ENCODE data around the gene ADH1A. TPM values are rescaled to one million over a fixed set of nuclear protein-coding genes. Genes with fewer than 3 reads are reported as not detected.
A peak's percentile ranks its signal among the peaks of the same experiment; 100 is the strongest.
"Not testable (repeated sequence)": the region's sequence is repeated elsewhere in the genome, so short reads cannot be mapped to it uniquely, and the experiment has no call there.

The ADH1A gene
- total RNA-seq, 1 donor from 2014 or later: 0.84 TPM

DNA sequence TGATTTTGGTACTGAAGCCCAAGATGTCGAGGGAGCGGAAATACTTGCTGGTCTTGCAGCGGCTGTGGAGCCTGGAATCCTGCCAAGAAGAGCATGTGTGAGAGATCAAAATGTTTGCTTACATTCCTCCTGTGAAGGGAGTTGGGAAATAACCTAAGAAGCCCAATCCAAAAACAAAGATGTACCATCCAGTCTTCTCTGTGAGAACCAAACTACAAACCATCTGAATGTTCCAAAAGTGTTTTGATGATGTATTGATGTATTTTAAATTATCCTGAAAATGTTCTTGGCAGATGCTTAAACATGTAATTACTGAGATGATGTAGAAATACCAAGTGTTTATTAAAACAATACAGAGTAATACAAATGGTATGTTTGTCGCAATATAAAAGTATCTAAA, 10.1 kb upstream of the ADH1A start:
- peak; percentile 88 for DNase-seq (ENCODE audit: missing footprints)
- intact Hi-C loops (cut with DNase I): no loop called here
- peak; percentile 92 for ATAC-seq

DNA sequence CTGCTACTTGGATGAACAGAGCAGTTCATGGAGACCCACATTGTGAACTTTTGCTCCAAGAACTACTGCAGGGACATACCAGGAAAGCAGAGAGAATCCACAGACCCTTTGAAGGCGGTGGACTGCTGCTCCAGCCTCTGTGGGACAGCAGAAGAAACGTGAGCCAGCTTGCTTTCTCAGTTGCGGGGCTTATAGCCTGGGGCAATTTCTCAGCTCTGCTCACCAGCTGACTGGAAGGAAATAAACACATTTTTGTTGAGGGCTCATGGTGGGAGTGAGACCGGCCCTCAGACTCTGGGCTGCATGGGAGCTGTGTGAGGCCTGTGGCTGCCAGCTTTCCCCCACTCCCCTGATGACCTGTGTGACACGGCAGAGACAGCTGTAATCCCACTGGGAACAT, 2.6 kb upstream of the ADH1A start:
- ATAC-seq: no peak
- intact Hi-C loops (cut with DNase I): no loop called here

DNA sequence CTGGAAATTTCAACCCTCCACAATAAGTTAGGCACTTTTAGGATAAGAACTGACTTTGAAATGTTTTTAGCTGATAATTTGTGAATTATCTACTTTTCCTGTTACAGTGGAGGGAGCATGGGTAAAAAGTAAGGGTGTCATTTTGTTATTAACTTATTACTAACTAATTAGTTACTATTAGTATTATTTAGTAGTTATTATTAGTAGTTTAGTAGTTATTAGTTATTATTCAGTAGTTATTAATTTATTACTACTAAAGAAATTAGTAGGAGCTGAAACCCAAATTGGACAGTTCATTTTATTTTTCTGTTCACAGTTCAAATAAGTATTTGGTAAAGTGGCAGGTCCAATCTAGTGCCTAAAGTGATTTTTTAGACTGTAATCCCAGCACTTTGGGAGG, 5.4 kb downstream of the ADH1A start:
- DNase-seq (ENCODE audit: missing footprints) (no peak), ATAC-seq (no peak)
- intact Hi-C loops (cut with DNase I): no loop called here

More for the DNA sequence above, 2.6 kb upstream of the ADH1A start:
- DNase-seq (ENCODE audit: missing footprints): no peak

DNA sequence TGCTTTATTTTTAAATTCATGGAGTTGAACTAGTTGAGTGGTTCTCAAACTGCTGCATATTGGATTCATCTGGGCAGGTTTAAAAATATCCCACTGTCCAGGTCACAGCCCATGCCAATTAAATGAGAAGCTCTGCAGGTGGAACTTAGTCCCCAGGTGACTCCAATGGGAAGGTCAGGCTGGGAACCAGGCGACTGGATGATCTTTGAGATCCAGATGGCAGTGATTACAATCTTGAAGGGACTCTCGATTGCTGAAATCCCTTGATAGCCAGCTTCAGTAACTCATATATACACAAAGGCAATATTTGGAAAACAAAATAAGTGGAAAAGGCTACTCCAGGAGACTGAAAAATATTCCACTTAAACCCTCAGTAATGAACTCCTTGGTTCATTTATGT, 8.1 kb downstream of the ADH1A start:
- ATAC-seq: no peak
- intact Hi-C loops (cut with DNase I): no loop called here
- no peak for DNase-seq (ENCODE audit: missing footprints)

DNA sequence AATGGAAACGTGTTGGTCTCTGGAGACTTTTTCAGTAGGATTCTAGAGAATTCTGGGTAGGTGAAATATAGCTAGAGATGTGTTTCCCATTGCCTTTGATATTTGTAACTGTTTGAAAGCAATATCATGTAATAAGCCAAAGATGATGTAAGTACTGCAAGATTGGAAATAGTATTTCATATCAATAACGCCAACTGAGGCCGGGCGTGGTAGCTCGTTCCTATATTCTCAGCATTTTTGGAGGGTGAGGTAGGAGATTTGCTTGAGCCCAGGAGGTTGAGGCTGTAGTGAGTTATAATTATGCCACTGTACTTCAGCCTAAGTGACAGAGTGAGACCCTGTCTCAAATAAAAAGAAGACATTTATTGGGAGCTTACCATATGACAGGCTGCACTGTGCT, 9.5 kb downstream of the ADH1A start:
- ATAC-seq (no peak), DNase-seq (ENCODE audit: missing footprints) (no peak)
- intact Hi-C loops (cut with DNase I): no loop called here

DNA sequence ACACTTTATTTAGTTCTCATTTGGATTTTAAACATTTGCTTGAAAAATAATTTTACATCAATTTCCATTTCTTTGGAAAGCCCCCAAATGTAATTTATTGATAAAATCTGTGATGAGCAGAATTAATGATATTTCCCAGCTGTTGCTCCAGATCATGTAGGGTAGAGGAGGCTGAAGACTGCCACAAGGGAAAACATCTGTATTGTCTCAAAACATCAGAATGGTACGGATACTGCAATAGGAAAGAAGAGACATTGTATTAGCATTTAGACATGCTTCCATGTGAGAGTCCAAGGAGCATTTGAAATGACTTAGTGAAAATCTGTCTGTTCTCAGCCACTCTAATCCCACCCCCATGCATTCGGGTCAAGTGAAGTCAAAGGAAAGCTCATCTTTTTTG, 14.4 kb downstream of the ADH1A start:
- peak; percentile 58 for ATAC-seq

DNA sequence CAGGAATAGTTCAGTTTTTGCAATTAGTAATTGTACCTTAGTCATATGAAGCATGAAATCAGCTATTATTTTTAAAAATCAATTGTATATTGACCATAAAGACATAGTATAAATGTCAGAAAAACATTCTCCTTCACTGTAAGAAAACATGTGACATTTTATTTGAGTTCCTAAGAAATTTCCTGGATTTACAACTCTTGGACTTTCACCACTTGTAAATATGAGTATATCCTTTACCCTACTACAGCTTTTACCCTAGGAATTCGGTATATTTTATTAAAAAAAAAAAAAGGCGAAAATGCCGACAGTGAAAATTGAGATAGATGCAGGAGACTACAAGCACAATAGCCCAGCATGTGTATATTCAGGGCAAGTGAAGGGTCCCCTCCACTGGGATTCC, 14.9 kb downstream of the ADH1A start:
- intact Hi-C loops (cut with DNase I): no loop called here
- DNase-seq (ENCODE audit: missing footprints): no peak
- no peak for ATAC-seq

More for the DNA sequence above, 14.4 kb downstream of the ADH1A start:
- DNase-seq (ENCODE audit: missing footprints): no peak
- intact Hi-C loops (cut with DNase I): no loop called here

DNA sequence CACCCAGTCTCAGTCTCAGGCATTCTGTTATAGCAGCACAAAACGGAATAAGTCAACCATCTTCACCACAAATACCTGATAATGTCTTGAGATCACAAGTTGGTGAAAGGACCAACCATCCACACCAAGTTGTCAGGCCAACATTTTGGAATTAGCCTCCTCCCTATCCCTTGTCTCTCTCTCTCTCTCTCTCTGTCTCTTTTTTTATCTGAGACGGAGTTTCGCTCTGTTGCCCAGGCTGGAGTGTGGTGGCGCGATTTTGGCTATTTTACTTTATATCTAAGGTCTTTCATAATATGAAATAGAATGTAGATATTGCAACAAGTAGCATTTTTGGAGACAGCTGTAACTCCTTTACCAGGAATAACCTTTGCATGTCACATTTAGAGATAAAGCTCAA, 15.7 kb downstream of the ADH1A start:
- intact Hi-C loops (cut with DNase I): no loop called here
- DNase-seq (ENCODE audit: missing footprints) (no peak), ATAC-seq (no peak)

DNA sequence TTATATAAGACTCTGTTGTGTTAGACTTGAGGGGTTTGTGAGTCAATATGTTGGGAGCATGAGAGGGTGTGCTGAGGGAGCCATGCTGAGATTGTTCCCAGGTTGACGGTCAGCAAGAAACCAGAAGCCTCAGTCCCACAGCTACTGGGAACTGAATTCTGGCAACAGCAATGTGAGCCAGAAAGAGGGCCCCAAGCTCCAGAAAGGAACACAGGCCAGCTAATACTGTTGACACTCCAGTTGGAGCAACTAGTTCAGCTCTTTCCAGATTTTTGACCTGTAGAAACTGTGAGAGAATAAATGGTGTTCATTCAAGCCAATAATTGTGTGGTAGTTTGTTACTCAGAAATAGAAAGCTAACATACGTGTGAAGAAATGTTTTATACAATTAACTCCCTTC, 17.1 kb downstream of the ADH1A start:
- ATAC-seq: peak; percentile 89
- no peak for DNase-seq (ENCODE audit: missing footprints)
- intact Hi-C loops (cut with DNase I): no loop called here

DNA sequence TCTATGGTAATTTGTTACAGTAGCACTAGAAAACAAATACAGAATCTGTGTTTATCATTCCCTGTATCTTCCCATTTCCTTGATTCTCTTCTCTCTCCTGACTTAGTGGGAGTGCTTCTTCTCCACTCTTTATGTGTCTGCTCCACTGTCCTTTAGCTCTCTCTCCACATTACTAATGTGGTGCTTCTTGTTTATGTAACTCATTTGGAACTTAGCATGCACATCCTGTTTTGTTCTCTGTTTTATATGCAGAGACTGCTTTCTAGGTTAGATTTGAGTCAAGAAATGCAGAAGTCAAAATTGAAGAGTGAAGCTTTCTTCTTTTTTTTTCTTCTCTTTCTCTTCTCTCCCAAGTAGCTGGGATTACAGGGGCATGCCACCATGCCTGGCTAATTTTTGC, 25.9 kb downstream of the ADH1A start:
- intact Hi-C loops (cut with DNase I): no loop called here
- ATAC-seq (no peak), DNase-seq (ENCODE audit: missing footprints) (no peak)

DNA sequence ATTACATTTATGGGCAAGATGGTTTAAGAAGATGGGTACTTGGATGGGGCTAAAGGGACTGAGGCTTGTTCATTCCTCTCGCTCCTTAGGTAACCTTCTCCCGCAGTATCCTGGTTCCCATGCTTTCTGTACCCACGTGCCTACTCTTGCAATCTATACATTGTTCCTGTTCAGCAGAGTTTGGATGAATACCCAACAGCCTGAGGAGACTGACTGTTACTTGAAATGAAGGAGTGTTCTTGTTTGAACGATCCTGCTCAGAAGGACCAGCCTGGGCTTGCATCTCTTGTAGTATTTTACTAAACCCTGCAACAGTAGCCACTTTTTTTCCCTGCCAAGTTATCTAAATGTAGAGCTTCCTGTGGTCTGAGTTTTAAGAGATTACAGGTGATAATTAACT, 38.0 kb downstream of the ADH1A start:
- DNase-seq (ENCODE audit: missing footprints): no peak

DNA sequence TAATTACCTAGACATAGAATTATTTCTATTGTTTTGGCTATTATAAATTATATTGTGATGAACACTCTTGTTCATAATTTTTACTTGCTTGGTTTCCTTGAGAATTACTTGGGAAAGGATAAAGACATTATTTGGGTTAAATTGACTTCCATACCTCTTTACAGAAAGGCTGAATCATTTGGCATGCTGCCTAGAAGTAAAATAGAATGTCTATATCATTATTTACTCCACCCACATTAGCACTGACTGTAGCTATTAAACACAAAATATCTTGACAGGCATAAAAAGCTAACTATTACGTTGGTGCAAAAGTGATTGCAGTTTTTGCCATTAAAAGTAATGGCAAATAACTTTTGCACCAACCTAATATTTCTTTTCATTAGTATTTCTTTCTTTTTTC, 42.1 kb downstream of the ADH1A start:
- ATAC-seq: no peak
- DNase-seq (ENCODE audit: missing footprints): no peak
- intact Hi-C loops (cut with DNase I): no loop called here

More for the DNA sequence above, 38.0 kb downstream of the ADH1A start:
- intact Hi-C loops (cut with DNase I): no loop called here
- ATAC-seq: no peak

DNA sequence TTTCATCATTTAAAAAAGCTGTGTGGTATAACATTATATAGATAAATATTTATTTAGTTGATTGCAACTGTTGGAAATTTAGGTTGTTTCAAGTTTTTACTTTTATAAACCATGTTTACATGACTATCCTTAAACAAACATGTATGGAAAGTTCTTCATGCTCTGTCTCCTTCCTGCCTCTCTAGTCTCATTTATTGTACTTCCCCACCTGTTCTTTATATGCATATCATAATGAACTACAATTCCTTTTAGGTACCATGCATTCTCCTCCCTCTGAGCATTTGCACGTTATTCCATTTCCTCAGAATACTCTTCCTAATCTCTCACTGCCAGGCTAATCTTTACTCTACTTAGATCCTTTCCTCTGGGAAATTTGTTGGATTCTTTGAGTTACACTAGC, 54.8 kb downstream of the ADH1A start:
- intact Hi-C loops (cut with DNase I): no loop called here
- ATAC-seq: no peak
- no peak for DNase-seq (ENCODE audit: missing footprints)

DNA sequence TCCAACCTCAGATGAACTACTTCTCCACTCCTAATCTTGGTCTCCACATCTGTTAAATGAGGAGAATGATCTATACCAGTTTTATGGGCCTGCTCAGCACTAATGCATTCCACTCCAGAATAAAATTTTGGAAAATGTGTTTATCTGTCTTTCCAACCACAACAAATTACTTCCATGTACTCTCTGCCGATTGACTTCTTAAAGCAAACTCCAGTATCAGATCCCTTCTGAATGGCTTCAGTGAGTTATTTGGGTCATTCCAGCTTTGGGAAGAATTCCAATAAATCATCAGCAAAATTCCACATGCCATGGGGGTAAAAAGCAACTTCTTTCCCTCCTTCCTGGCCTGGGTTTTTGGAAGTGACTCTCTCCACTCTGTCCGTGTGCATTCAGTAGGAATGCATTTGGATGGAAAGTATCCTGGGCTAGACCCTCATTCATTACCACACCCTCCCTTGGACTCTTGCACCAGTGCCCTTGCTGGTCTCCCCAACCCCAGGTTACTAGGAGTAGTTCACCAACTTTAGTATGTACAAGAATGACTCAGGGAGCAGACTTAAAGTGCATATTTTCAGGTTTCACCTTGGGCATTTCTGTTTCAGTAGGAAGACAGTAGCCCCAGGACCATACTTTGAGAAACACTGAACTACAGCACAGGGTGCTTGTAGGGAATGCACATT, 56.3 kb downstream of the ADH1A start:
- intact Hi-C loops (cut with DNase I): no loop called here
- DNase-seq (ENCODE audit: missing footprints) (no peak), ATAC-seq (no peak)

DNA sequence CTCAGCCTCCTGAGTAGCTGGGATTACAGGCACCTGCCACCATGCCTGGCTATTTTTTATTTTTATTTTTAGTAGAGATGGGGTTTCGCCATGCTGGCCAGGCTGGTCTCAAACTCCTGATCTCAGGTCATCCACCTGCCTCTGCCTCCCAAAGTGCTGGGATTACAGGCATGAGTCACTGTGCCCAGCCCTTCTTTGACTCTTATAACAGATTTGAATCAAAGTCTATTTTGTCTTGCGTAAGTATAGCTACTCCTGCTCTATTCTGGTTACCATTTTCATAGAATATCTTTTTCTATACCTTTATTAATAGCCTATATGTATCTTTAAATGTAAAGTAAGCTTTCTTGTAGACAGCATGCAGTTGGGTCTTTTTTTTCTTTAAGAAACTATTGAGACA, 57.4 kb downstream of the ADH1A start:
- DNase-seq (ENCODE audit: missing footprints); intact Hi-C loops (cut with DNase I); ATAC-seq: not testable (repeated sequence)

DNA sequence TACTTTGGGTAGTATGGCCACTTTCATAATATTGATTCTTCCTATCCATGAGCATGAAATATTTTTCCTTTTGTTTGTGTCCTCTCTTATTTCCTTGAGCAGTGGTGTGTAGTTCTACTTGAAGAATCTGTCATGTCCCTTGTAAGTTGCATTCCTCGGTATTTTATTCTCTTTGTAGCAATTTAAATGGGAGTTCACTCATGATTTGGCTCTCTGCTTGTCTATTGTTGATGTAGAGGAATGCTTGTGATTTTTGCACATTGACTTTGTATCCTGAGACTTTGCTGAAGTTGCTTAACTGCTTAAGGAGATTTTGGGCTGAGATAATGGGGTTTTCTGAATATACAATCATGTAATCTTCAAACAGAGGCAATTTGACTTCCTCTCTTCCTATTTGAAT, 62.1 kb downstream of the ADH1A start:
- DNase-seq (ENCODE audit: missing footprints); intact Hi-C loops (cut with DNase I); ATAC-seq: not testable (repeated sequence)

DNA sequence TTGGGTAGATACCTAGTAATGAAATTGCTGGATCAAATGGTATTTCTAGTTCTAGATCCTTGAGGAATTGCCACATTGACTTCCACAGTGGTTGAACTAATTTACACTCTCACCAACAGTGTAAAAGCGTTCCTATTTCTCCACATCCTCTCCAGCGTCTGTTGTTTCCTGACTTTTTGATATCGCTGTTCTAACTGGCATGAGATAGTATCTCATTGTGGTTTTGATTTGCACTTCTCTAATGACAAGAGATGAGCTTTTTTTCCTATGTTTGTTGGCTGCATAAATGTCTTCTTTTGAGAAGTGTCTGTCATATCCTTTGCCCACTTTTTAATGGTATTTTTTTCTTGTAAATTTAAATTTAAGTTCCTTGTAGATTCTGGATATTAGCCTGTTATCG, 63.1 kb downstream of the ADH1A start:
- ATAC-seq; intact Hi-C loops (cut with DNase I); DNase-seq (ENCODE audit: missing footprints): not testable (repeated sequence)

Data from Right ventricle myocardium inferior (tissue), 1 donor.